Measurements from ENCODE around the gene KCNK6.

DNA sequence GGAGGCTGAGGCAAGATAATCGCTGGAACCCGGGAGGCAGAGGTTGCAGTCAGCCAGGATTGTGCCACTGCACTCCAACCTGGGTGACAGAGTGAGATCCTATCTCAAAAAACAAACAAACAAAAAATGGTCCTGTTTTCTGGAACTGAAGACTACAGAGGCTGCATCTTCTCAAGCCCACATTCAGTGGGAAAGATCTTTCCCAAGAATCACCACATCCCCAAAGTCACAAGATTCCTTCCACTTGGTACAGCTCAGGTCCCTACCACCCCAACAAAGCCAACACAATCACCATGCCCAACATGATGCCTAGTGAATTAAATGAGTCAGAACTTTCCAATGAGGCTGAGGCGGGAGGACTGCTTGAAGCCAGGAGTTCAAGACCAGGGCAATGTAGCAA lies 31.2 kb downstream of the KCNK6 start:
- TF ChIP-seq POLR2AphosphoS5 (IDR thresholded peaks at IDR 0.05; ENCODE audit: low read depth, low read length) (no peak), TAF1 (IDR thresholded peaks at IDR 0.05; ENCODE audit: low read depth, low read length) (no peak), POLR2A (IDR thresholded peaks at IDR 0.05; ENCODE audit: low read depth, low read length) (no peak), POU2F2 (IDR thresholded peaks at IDR 0.05; ENCODE audit: low read depth, low read length) (no peak), SPI1 (IDR thresholded peaks at IDR 0.05; ENCODE audit: low read depth, low read length) (no peak), PAX5 (IDR thresholded peaks at IDR 0.05; ENCODE audit: insufficient read depth, low read length, severe bottlenecking) (no peak)

Measured in GM12891 (cell line).